Erythroblast (primary cell): Measurements from ENCODE around the gene KLHL28.

Source experiments
- GATA1 ChIP-seq: IDR thresholded peaks from 2 replicates; pipeline ENCODE4 v1.6.1; 2011; ENCODE audit warnings: low read depth, mild to moderate bottlenecking, control low read depth, low read length, moderate library complexity
- POLR2A ChIP-seq: IDR thresholded peaks from 2 replicates; pipeline ENCODE4 v1.6.1; 2011; ENCODE audit warnings: mild to moderate bottlenecking, low read length

- TF ChIP-seq POLR2A (no peak), GATA1 (no peak)
Measured at GRCh38 chr14:44912041-44912869, 49.5 kb downstream of the KLHL28 start.
